ENCODE data around the gene GASK1B.
A peak's percentile ranks its signal among the peaks of the same experiment; 100 is the strongest.

Gene GASK1B

GRCh38 chr4:158209825-158210807 is 37.3 kb upstream of the GASK1B start, which contains the start of gene TMEM144:
TSS of gene TMEM144 (plus strand) at chr4:158210486. CDS start at chr4:158212668, 2,182 bp downstream.
- peak within 1 kb of the TSS; percentile 62 for H3K27ac ChIP-seq
- TF ChIP-seq CTCF (conservative IDR thresholded peaks at IDR 0.05), result no peak
- no peak for TF ChIP-seq ZFX (IDR thresholded peaks at IDR 0.05)

- peak overlapping the region; percentile 62; the same call in 1 of the 2 replicates for H3K27ac ChIP-seq
- no peak for TF ChIP-seq CTCF (conservative IDR thresholded peaks at IDR 0.05)
- no peak for TF ChIP-seq ZFX (IDR thresholded peaks at IDR 0.05)
Measured at GRCh38 chr4:158208963-158209640, 36.3 kb upstream of the GASK1B start.

- TF ChIP-seq CTCF (conservative IDR thresholded peaks at IDR 0.05) (no peak), ZFX (IDR thresholded peaks at IDR 0.05) (no peak)
- H3K27ac ChIP-seq, result no peak overlapping the region
Measured at GRCh38 chr4:158203929-158204328, 31.1 kb upstream of the GASK1B start.

GRCh38 chr4:158203436-158203835 is 30.6 kb upstream of the GASK1B start:
- H3K27ac ChIP-seq, result no peak overlapping the region
- TF ChIP-seq ZFX (IDR thresholded peaks at IDR 0.05) (no peak), CTCF (conservative IDR thresholded peaks at IDR 0.05) (no peak)

GRCh38 chr4:158202481-158202880 is 29.7 kb upstream of the GASK1B start:
- TF ChIP-seq ZFX (IDR thresholded peaks at IDR 0.05), result no peak
- TF ChIP-seq CTCF (conservative IDR thresholded peaks at IDR 0.05), result no peak
- H3K27ac ChIP-seq, result no peak overlapping the region

GRCh38 chr4:158201876-158202275 is 29.1 kb upstream of the GASK1B start:
- no peak overlapping the region for H3K27ac ChIP-seq
- TF ChIP-seq CTCF (conservative IDR thresholded peaks at IDR 0.05) (no peak), ZFX (IDR thresholded peaks at IDR 0.05) (no peak)

GRCh38 chr4:158201322-158201721 is 28.5 kb upstream of the GASK1B start:
- TF ChIP-seq ZFX (IDR thresholded peaks at IDR 0.05) (no peak), CTCF (conservative IDR thresholded peaks at IDR 0.05) (no peak)
- no peak overlapping the region for H3K27ac ChIP-seq

Measured in C4-2B (cell line).